HCT116 (cell line): Measurements from ENCODE around the gene NRTN.

Source experiments
- POLR2A ChIP-seq: IDR thresholded peaks from 2 replicates; pipeline ENCODE4 v1.7.0; 2011; ENCODE audit warnings: borderline replicate concordance; ENCODE audit not compliant: insufficient read depth, insufficient read length; ENCODE audit errors: extremely low read depth
- TF ChIP-seq, protein P1 (sequence below), 3 experiments: fragments of 200-600 bp in 1 of 3; sonication (generic) in 1 of 3; IDR thresholded peaks in 2 of 3; conservative IDR thresholded peaks in 1 of 3; 2 replicates each; pipeline ENCODE4 v1.5.1; 2012 to 2017; ENCODE audit warnings: low read depth in 2 of 3, low read length in 2 of 3, antibody characterized with exemption in 1 of 3, borderline replicate concordance in 1 of 3, control low read depth in 1 of 3, mild to moderate bottlenecking in 1 of 3, mixed read lengths in 1 of 3, mixed run types in 1 of 3, moderate library complexity in 1 of 3; ENCODE audit not compliant: insufficient read depth in 1 of 3

DNA sequence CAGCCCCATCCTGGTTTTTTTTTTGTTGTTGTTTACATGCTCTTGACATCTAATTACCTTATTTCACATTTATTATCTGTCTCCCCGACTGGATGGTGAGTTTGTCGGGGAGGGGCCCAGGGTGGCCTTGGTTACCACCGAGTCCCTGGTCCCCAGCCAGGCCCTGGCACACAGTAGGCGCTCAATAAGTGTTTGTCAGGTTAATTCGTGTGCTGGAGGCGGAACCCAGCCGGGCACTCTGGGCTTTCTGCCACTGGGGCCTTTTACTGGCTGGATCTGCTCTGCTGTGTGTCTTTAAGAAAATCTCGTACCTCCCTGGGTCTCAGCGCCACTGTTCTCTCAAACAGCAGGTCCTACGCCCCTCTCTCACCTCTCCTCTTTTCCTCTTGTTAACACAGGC is 4.6 kb downstream of the NRTN start:
- TF ChIP-seq POLR2A, result no peak
- TF ChIP-seq, protein P1, sequence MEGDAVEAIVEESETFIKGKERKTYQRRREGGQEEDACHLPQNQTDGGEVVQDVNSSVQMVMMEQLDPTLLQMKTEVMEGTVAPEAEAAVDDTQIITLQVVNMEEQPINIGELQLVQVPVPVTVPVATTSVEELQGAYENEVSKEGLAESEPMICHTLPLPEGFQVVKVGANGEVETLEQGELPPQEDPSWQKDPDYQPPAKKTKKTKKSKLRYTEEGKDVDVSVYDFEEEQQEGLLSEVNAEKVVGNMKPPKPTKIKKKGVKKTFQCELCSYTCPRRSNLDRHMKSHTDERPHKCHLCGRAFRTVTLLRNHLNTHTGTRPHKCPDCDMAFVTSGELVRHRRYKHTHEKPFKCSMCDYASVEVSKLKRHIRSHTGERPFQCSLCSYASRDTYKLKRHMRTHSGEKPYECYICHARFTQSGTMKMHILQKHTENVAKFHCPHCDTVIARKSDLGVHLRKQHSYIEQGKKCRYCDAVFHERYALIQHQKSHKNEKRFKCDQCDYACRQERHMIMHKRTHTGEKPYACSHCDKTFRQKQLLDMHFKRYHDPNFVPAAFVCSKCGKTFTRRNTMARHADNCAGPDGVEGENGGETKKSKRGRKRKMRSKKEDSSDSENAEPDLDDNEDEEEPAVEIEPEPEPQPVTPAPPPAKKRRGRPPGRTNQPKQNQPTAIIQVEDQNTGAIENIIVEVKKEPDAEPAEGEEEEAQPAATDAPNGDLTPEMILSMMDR (IDR thresholded peaks at IDR 0.05 in 2 of 3, conservative IDR thresholded peaks at IDR 0.05 in 1 of 3; ENCODE audit: borderline replicate concordance in 1 of 3, insufficient read depth in 1 of 3, low read depth in 2 of 3, low read length in 2 of 3), result no peak
